K562 (cell line): ENCODE data around the gene NEK1. TPM values are rescaled to one million over a fixed set of nuclear protein-coding genes. Genes with fewer than 3 reads are reported as not detected.

ENCODE experiments used
- ATAC-seq: fragments of 200-7000 bp; cut with Tn5 transposase; 3 replicates; pipeline ENCODE4 v1.9.1; 2020; ENCODE audit warnings: moderate library complexity
- BruUV-seq: library from RNA; stranded (reverse); fragments of 400-500 nt; replicated peaks from 2 replicates; lab custom pipeline; 2021; lab: Mats Ljungman, UMichigan
- CTCF ChIA-PET: fragments of 300-600 bp; formaldehyde crosslinking; extraction: SDS; loops from one replicate; lab custom pipeline; 2021; ENCODE audit warnings: low intra/inter-chr PET ratio; lab: Yijun Ruan, JAX
- POLR2A ChIA-PET: fragments of 300-600, 350-650 bp; sonication (Branson Sonifier 250); formaldehyde crosslinking; extraction: SDS; loops from one replicate; lab custom pipeline; 2021; ENCODE audit warnings: antibody characterized with exemption, inconsistent platforms; lab: Yijun Ruan, JAX
- DNase-seq, 4 experiments: peaks; one replicate each; pipeline versions ENCODE4 v3.0.0 to v3.0.0-alpha.2; 2011 to 2018; ENCODE audit warnings: low spot score in 3 of 4, mixed read lengths in 3 of 4; ENCODE audit errors: extremely low read depth in 1 of 4
- FAIRE-seq: peaks from 2 replicates; lab custom pipeline; 2011; peaks lifted over from hg19 to GRCh38; lab: Jason Lieb, UNC
- H2AFZ ChIP-seq: 2 replicates; pipeline ENCODE4 v1.6.0; 2011; ENCODE audit warnings: low read depth, low read length, control low read depth, inconsistent platforms
- H3K27ac ChIP-seq: fragments of 200-600 bp; 3 replicates; pipeline ENCODE4 v1.8.0; 2011; ENCODE audit warnings: low read depth, mild to moderate bottlenecking, control low read depth, inconsistent platforms, low read length, moderate library complexity, mixed read lengths; ENCODE audit errors: extremely low read depth
- H3K27me3 ChIP-seq, 2 experiments: fragments of 300-600 bp in 1 of 2; 2 replicates in 1 of 2; 3 replicates in 1 of 2; pipeline versions ENCODE4 v1.6.0 to v1.8.0; 2011; ENCODE audit warnings: inconsistent platforms in 2 of 2, low read length in 2 of 2, mild to moderate bottlenecking in 1 of 2, mixed read lengths in 1 of 2, moderate library complexity in 1 of 2; ENCODE audit not compliant: control insufficient read depth in 2 of 2, insufficient read depth in 2 of 2
- H3K36me3 ChIP-seq: fragments of 300-600 bp; 3 replicates; pipeline ENCODE4 v1.8.0; 2011; ENCODE audit warnings: mild to moderate bottlenecking, low read length, inconsistent platforms; ENCODE audit not compliant: control insufficient read depth, insufficient read depth
- H3K4me1 ChIP-seq, 2 experiments: fragments of 200-600 bp in 1 of 2; replicated peaks in 1 of 2; 2 replicates in 1 of 2; 3 replicates in 1 of 2; pipeline versions ENCODE4 v1.5.1 to v1.8.0; 2011; ENCODE audit warnings: inconsistent platforms in 2 of 2, low read length in 2 of 2, mild to moderate bottlenecking in 1 of 2, mixed read lengths in 1 of 2, moderate library complexity in 1 of 2; ENCODE audit not compliant: control insufficient read depth in 2 of 2, insufficient read depth in 2 of 2
- H3K4me2 ChIP-seq: 2 replicates; pipeline ENCODE4 v1.6.1; 2011; ENCODE audit warnings: low read length, control low read depth, inconsistent platforms, mixed read lengths; ENCODE audit not compliant: insufficient read depth
- H3K4me3 ChIP-seq: fragments of 200-600 bp; sonication (generic), shearing (Covaris generic); 2 replicates; pipeline ENCODE4 v1.5.1; 2016; ENCODE audit warnings: control low read depth, inconsistent platforms
- H3K79me2 ChIP-seq: fragments of 200-600 bp; 3 replicates; pipeline ENCODE4 v1.8.0; 2011; ENCODE audit warnings: low read length, inconsistent platforms; ENCODE audit not compliant: control insufficient read depth, insufficient read depth
- H3K9ac ChIP-seq, 2 experiments: 2 replicates each; pipeline versions ENCODE4 v1.6.0 to v1.6.1; 2011; ENCODE audit warnings: low read depth in 2 of 2, low read length in 2 of 2, control low read depth in 1 of 2, inconsistent platforms in 1 of 2, mild to moderate bottlenecking in 1 of 2, mixed read lengths in 1 of 2; ENCODE audit not compliant: insufficient read depth in 1 of 2
- H3K9me1 ChIP-seq: one replicate; pipeline ENCODE4 v1.6.0; 2011; ENCODE audit warnings: inconsistent platforms, mild to moderate bottlenecking, low read length, moderate library complexity; ENCODE audit not compliant: control insufficient read depth, insufficient read depth
- H3K9me3 ChIP-seq: replicated peaks from 2 replicates; pipeline ENCODE4 v1.5.1; 2011; ENCODE audit warnings: low read depth, low read length, inconsistent platforms; ENCODE audit not compliant: control insufficient read depth, insufficient read depth
- H4K20me1 ChIP-seq: replicated peaks from 2 replicates; pipeline ENCODE4 v1.6.1; 2011; ENCODE audit warnings: low read length, inconsistent platforms, mixed read lengths; ENCODE audit not compliant: control insufficient read depth, insufficient read depth
- E2F8 ChIP-seq: fragments of 450-650 bp; IDR thresholded peaks from 2 replicates; pipeline ENCODE4 v1.7.1; 2018; ENCODE audit warnings: mild to moderate bottlenecking, low read depth; ENCODE audit not compliant: partially characterized antibody
- GABPB1 ChIP-seq: sonication (generic); formaldehyde crosslinking; IDR thresholded peaks from 2 replicates; pipeline ENCODE4 v1.8.0; 2022; ENCODE audit warnings: mild to moderate bottlenecking, missing genetic modification reagents
- HIVEP1 ChIP-seq: fragments of 250-450 bp; sonication (Bioruptor Pico); IDR thresholded peaks from 2 replicates; pipeline ENCODE4 v1.4.0; 2020; ENCODE audit warnings: mild to moderate bottlenecking
- RBM39 ChIP-seq: fragments of 200-400 bp; formaldehyde crosslinking; optimal IDR thresholded peaks from 2 replicates; pipeline ENCODE3; 2018; ENCODE audit warnings: low read depth, low read length
- SP2 ChIP-seq: IDR thresholded peaks from 2 replicates; pipeline ENCODE4 v1.6.1; 2011; ENCODE audit warnings: mild to moderate bottlenecking, low read depth, low read length, moderate library complexity; ENCODE audit not compliant: poor library complexity, severe bottlenecking; ENCODE audit errors: extremely low read depth
- ZFP30 ChIP-seq: fragments of 250-450 bp; sonication (Bioruptor Pico); IDR thresholded peaks from 2 replicates; pipeline ENCODE4 v1.8.0; 2022; ENCODE audit warnings: moderate library complexity, mild to moderate bottlenecking, inconsistent platforms, borderline replicate concordance
- WGBS: fragments of 100-300 bp; shearing (Covaris generic); methylation state at CpG from one replicate; pipeline ENCODE4 v1.1.6; 2016; ENCODE audit warnings: low coverage, mixed read lengths; ENCODE audit not compliant: insufficient coverage; ENCODE audit errors: missing lambda C conversion rate; 5-methylcytosine and 5-hydroxymethylcytosine counted together
- in situ Hi-C: fragments of 300-500 bp; cut with MboI; formaldehyde crosslinking; loops from 4 replicates; pipeline ENCODE4 v1.15.0; 2018; ENCODE audit warnings: inconsistent platforms, mixed read lengths
- intact Hi-C: fragments of 100-400 bp; cut with micrococcal nuclease; formaldehyde crosslinking; loops from 2 replicates; pipeline ENCODE4 v1.14.2; 2022
- polyA plus RNA-seq, 8 experiments: library from polyadenylated mRNA; depleted of rRNA in 4 of 8; stranded (reverse) in 5 of 8; unstranded in 3 of 8; fragments of >200 nt; fragmentation: Nextera tagmentation in 2 of 8; fragmentation: Illumina TruSeq in 1 of 8; extraction: Ambion mirVana in 2 of 8; extraction: Trizol in 1 of 8; gene quantifications; 2 replicates each; pipeline versions ENCODE4 v1.2.1 to v1.2.3, GENCODE V29; 2011 to 2014; ENCODE audit warnings: inconsistent platforms in 1 of 8, missing spikeins in 1 of 8
- total RNA-seq, 7 experiments: library from RNA; depleted of rRNA in 6 of 7; stranded (reverse); fragments of >200 nt in 6 of 7; fragmentation: Illumina TruSeq in 2 of 7; extraction: Trizol in 2 of 7; gene quantifications; 2 replicates each; pipeline versions ENCODE4 v1.2.1 to v1.2.3, GENCODE V29; 2011 to 2021; ENCODE audit warnings: low replicate concordance in 1 of 7
- TF ChIP-seq, protein P1 (sequence below): fragments of 450-650 bp; IDR thresholded peaks from 2 replicates; pipeline ENCODE4 v1.6.1; 2014; ENCODE audit warnings: low read depth, mild to moderate bottlenecking, moderate library complexity, borderline replicate concordance

The NEK1 gene
- total and polyA plus RNA-seq, 9 of the 15 experiments (the other 6 are each of a cell fraction or from before 2014, with no cell fraction given), result 6.2 to 15.7 (median 10.3) TPM

DNA sequence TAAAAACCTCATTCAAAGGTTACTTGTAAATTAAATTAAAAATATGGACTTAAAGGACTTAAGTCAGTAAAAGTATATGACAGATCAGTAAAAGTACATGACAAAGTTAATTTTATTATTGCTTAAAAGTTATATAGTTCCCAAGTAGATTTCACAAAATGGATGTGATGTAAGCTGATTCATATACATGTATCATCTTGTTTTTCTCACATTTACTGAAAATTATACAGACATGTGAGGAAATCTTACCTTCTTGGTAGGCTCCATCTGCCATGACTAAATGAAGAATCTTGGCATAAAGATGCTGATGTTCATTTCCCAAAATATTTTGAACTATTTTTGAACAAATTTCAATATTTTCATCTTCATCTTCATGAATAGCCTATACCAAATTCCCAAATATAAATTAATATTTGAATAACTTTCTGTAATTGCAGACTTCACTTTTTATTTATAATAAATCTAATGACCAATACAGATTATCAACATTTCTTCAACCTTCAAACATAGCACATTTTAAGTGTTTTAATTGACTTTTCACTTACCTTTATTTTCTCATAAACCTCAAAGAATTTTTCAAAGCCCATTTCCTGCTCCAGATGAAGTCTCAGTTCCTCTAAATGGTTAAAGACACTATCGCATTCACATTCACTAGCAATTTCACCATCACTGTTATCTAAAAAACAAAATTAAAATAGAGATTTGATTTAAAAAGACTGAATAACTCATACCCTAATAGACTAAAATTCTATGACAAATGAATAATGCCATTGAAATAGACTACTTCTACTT is 212.2 kb downstream of the NEK1 start:
- TF ChIP-seq, protein P1, sequence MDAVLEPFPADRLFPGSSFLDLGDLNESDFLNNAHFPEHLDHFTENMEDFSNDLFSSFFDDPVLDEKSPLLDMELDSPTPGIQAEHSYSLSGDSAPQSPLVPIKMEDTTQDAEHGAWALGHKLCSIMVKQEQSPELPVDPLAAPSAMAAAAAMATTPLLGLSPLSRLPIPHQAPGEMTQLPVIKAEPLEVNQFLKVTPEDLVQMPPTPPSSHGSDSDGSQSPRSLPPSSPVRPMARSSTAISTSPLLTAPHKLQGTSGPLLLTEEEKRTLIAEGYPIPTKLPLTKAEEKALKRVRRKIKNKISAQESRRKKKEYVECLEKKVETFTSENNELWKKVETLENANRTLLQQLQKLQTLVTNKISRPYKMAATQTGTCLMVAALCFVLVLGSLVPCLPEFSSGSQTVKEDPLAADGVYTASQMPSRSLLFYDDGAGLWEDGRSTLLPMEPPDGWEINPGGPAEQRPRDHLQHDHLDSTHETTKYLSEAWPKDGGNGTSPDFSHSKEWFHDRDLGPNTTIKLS, result no peak
- no peak for TF ChIP-seq RBM39
- TF ChIP-seq E2F8, result no peak
- TF ChIP-seq ZFP30 (CRISPR knock-in tag), result no peak
- TF ChIP-seq SP2, result no peak
- TF ChIP-seq HIVEP1 (CRISPR knock-in tag), result no peak
- no peak for TF ChIP-seq GABPB1 (CRISPR knock-in tag)
- Histone ChIP-seq H4K20me1 (no peaks in the 10 kb centered on the region), H3K4me3 (no peak overlapping the region), H3K4me2 (no peak overlapping the region), H3K9ac (no peak overlapping the region), H3K4me1 (no peaks in the 10 kb centered on the region), H3K36me3 (peaks cover 12% of the 10 kb centered on the region), H3K9me3 (no peaks in the 10 kb centered on the region), H3K9me1 (no peaks in the 10 kb centered on the region), H3K27ac (no peak overlapping the region), H3K79me2 (no peaks in the 10 kb centered on the region), H2AFZ (no peak overlapping the region), H3K27me3 (no peaks in the 10 kb centered on the region)
- DNase-seq, result no peak
- ATAC-seq, result no peak
- CTCF ChIA-PET, result no interaction called here
- no TSS peak for BruUV-seq
- FAIRE-seq, result no peak
- intact Hi-C loops, result no loop called here
- 88% methylated on average over 1 of the region's 1 CpG for WGBS
- POLR2A ChIA-PET, result interaction anchor here (0.6 kb wide), 1 partner anchor 399 kb away, joined by 4 read pairs; no protein-coding TSS in a partner anchor
- in situ Hi-C loops, result no loop called here
